Aorta (tissue), 5 donors: ENCODE results near the gene FBXO31. TPM values are rescaled to one million over a fixed set of nuclear protein-coding genes. Genes with fewer than 3 reads are reported as not detected.

ENCODE experiments used
- ATAC-seq: fragments of 200-7000 bp; cut with Tn5 transposase; one replicate; pipeline ENCODE4 v1.9.1; 2022; ENCODE audit warnings: moderate library complexity; ENCODE audit not compliant: low FRiP score
- DNase-seq, 2 donors: peaks; one replicate each; pipeline ENCODE4 v3.0.0-alpha.2; 2020
- H3K27ac ChIP-seq, 2 donors: one replicate each; pipeline ENCODE4 v1.5.1; 2013; ENCODE audit warnings: low read length in 2 of 2, mild to moderate bottlenecking in 2 of 2, moderate library complexity in 2 of 2, control low read depth in 1 of 2, inconsistent platforms in 1 of 2, low read depth in 1 of 2
- H3K27me3 ChIP-seq, 2 donors: one replicate each; pipeline ENCODE4 v1.6.1; 2013; ENCODE audit warnings: control low read depth in 1 of 2, low read length in 1 of 2, mild to moderate bottlenecking in 1 of 2, moderate library complexity in 1 of 2; ENCODE audit not compliant: insufficient read depth in 2 of 2, control insufficient read depth in 1 of 2
- H3K36me3 ChIP-seq, 2 donors: one replicate each; pipeline ENCODE4 v1.6.1; 2013; ENCODE audit warnings: control low read depth in 1 of 2, low read length in 1 of 2, mild to moderate bottlenecking in 1 of 2; ENCODE audit not compliant: insufficient read depth in 2 of 2, control insufficient read depth in 1 of 2
- H3K4me1 ChIP-seq, 2 donors: one replicate each; pipeline ENCODE4 v1.6.1; 2013; ENCODE audit warnings: low read length in 2 of 2, control low read depth in 1 of 2, mild to moderate bottlenecking in 1 of 2, moderate library complexity in 1 of 2; ENCODE audit not compliant: insufficient read depth in 2 of 2, control insufficient read depth in 1 of 2
- H3K4me3 ChIP-seq, 2 donors: one replicate each; pipeline ENCODE4 v1.5.1; 2013; ENCODE audit warnings: low read length in 2 of 2, control low read depth in 1 of 2, mild to moderate bottlenecking in 1 of 2
- H3K9me3 ChIP-seq: one replicate; pipeline ENCODE4 v1.6.1; 2013; ENCODE audit warnings: mild to moderate bottlenecking, low read length; ENCODE audit not compliant: control insufficient read depth
- whole genome bisulfite sequencing, 2 donors: extraction: QIAGEN DNeasy Blood & Tissue Kit; methylation state at CpG; one replicate each; pipeline ENCODE4 v1.1.7; 2013; 5-methylcytosine and 5-hydroxymethylcytosine counted together
- intact Hi-C, 2 donors: fragments of 100-400 bp; cut with DNase I; formaldehyde crosslinking; loops; one replicate each; pipeline versions ENCODE4 v1.14.2 to v1.15.0; 2022
- polyA plus RNA-seq, 2 donors: library from polyadenylated mRNA; stranded (reverse); fragments of 200-250 nt; gene quantifications; one replicate each; pipeline ENCODE4 v1.2.3, GENCODE V29; 2013
- total RNA-seq, 2 donors: library from RNA; stranded (reverse); fragmentation: NEBNext Ultra II Directional; extraction: Animal tissue kit (Norgen Biotek cat#: 25700); gene quantifications; one replicate each; pipeline ENCODE4 v1.2.1, GENCODE V29; 2021
- donor health status: healthy with polysubstance abuse.
- donor health status: Bipolar disorder and iron deficiency.
- donor health status: DM: no; HTN: no; CAD: no.
- donor health status: DM: no; HTN: no; CAD: no.
- donor health status: DM: yes; HTN: yes; CAD: no.

Gene FBXO31
- total and polyA plus RNA-seq, 4 donors, result 6.0 to 57.9 (median 41.1) TPM

DNA sequence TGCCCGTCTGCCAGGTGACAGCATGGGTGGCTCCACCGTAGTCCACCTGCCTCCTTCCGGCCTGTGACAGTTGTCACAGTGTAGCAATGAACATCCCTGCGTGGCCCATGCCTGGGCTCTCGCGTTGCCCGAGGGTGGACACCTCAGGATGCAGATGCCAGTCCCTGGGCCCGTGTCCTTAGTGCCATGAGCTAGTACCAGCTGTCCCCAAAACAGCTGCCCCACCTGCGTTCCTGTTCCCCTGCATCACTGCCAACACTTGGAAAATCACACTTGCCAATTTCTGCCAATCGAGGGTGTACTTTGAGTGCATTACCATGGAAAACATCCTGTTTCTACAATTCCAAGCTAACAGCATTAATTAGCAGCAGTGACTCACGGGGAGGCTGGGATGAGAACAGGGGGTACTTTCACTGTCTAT lies 57.4 kb downstream of the FBXO31 start:
- Histone ChIP-seq H3K27ac (no peak overlapping the region), H3K9me3 (no peaks in the 10 kb centered on the region), H3K4me3 (no peak overlapping the region), H3K36me3 (no peaks in the 10 kb centered on the region), H3K4me1 (no peaks in the 10 kb centered on the region), H3K27me3 (no peaks in the 10 kb centered on the region)
- ATAC-seq (no peak), DNase-seq (peak in 1 of 2 donors; percentile 42)
- WGBS, 2 donors, result 74 to 76% methylated on average over 11 of the region's 11 CpGs
- intact Hi-C loops, result no loop called here

DNA sequence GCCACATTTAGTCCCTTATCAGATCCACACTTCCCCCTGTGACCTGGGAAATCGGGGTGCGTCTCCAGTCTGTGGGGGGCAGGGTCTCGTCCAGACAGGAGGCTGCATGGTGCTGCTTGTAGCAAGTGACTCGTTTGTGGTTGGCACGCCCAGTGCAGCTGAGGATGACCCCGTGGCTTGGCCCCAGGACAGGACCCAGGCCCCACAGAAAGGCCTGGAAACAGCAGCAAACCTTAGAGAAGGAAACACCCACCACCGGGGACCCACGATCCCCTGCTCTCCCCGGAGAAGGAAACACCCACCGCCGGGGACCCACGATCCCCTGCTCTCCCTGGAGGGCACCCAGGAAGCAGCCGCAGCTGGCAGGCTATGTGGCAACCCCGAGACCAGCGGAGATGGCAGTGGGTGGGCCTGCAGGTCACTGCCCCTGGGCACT lies 58.1 kb downstream of the FBXO31 start:
- Histone ChIP-seq H3K9me3 (no peaks in the 10 kb centered on the region), H3K36me3 (no peaks in the 10 kb centered on the region), H3K4me1 (no peaks in the 10 kb centered on the region), H3K27me3 (no peaks in the 10 kb centered on the region), H3K4me3 (no peak overlapping the region), H3K27ac (no peak overlapping the region)
- DNase-seq, result peak in 1 of 2 donors; percentile 40
- ATAC-seq, result no peak
- 66 to 70% methylated on average over 15 of the region's 15 CpGs for WGBS, 2 donors
- intact Hi-C loops, result no loop called here

DNA sequence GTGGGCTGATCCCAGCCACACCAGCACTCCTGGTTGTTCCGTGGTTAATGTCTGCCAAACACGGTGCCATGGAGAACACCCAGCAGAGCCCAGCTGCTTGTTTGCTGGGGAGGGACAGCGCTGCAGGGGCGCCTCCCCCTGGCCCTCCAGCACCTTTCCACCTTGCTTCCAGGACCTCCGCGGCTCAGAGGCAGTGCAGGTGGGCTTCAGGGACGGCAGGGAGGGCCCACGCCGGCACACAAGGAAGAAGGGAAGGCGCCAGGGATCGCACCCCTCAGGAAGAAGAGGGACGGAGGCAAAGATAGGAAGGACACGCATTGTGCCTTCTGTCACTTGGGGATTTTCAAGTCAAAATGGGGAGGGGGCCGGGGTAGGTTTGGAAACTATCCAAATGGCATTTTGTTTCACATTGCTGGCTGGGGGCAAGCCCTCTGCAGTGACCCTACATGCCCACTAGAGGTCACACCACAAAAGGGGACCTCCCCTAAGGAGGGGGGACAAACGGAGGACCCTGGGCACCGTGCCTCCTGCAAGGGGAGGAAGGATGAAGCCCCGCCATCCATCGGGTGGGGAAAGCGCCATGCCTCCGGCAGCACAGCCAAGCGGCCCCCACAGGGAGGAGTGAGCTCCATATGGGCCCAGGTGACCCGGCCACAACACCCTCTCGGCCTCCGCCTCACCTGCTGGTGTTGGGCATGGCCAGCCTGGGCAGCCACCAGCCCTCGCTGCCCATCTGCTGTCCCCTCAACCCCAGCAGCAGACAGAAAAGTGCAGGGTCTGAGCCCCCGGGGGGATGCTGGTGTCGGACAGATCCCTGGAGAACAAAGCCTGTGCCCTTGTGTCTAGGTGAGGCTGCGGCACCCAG lies 58.9 kb downstream of the FBXO31 start:
- 50 to 52% methylated on average over 27 to 28 of the region's 28 CpGs for WGBS, 2 donors
- Histone ChIP-seq H3K9me3 (no peaks in the 10 kb centered on the region), H3K27me3 (no peaks in the 10 kb centered on the region), H3K36me3 (no peaks in the 10 kb centered on the region), H3K4me3 (no peak overlapping the region), H3K4me1 (no peaks in the 10 kb centered on the region), H3K27ac (no peak overlapping the region)
- DNase-seq (peak in 1 of 2 donors; percentile 52), ATAC-seq (peak; percentile 38)
- intact Hi-C loops, result no loop called here

DNA sequence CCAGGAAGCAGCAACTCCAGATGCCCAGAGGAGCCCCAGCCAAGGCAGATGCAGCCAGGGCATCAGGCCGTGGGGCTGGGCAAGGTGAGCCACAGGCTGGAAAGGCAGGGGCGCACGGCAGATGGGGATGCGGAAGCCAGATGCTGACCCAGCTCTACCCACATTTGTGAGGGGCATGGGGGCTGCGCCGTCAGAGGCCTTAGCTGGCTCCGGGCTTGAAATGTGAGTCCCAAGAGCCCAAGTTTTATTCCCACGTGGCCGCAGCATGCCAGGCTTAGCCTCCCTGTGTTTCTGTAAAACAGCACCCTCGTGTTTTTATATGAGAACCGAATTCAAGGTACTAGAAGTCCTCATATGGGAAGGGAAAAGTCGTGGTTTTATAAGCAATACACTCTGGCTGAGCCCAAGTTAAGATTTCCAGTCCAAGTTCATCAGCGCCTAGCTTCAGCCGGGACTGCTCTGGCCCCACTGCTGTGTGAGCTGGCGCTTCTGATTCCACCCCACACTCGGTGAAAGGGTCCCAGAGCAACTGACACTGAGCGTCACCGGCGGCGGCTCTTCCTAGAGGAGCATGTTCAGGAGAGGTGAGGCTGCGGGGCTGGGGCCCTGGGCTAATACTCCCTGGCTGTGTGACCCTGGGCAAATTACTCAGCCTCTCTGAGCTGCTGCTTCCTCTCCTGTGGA lies 59.7 kb downstream of the FBXO31 start:
- no peaks in the 10 kb centered on the region for H3K36me3 ChIP-seq
- WGBS, 2 donors, result 77 to 84% methylated on average over 21 of the region's 21 CpGs
- no peak for ATAC-seq
- no peaks in the 10 kb centered on the region for H3K4me1 ChIP-seq
- H3K27ac ChIP-seq, result no peak overlapping the region
- no peak for DNase-seq
- no peaks in the 10 kb centered on the region for H3K9me3 ChIP-seq
- H3K4me3 ChIP-seq, result no peak overlapping the region
- intact Hi-C loops, result no loop called here
- H3K27me3 ChIP-seq, result no peaks in the 10 kb centered on the region

DNA sequence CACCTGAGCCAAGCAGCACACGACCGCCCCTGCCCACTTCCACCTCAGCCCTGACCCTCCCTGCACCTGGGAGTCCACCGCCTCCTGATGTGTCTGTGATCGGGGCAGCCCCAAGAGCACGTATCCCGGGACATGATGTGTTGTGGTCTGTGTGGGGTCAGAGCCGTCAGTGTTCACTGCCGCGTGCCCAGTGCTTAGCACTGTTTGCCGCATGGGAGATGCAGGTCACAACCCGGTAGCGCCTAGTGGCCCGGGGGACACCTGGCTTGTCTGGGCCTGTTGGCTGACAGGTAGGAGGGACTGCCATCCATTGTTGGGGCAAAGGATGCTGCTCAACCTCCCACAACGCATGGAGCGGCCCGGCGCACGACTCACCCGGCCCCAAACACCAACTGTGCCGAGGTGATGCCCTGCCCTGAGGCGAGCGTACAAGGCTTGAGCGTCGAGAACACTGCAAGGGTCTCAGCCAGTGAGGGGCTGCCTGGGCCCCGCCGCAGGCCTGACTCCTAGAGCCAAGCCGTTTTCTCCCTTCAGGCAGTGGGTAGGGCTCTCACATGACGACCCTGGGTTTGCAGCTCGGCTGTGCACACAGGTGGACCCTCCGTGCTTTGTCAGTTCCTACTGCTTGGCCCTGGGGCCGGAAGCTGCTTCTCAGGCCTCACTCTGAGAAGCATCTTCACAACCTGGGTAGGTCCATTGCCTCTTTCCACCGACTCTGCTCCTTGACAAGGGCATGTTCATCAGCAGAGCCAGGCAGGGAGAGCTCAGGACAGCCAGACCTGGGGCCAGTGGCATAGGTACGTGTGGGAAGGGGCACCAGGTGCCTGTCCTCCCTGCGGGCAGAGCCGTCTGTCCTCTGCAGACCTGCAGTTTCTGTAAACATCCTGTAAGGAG lies 60.5 kb downstream of the FBXO31 start:
- no peaks in the 10 kb centered on the region for H3K27me3 ChIP-seq
- no peak overlapping the region for H3K27ac ChIP-seq
- ATAC-seq (no peak), DNase-seq (no peak)
- H3K9me3 ChIP-seq, result no peaks in the 10 kb centered on the region
- no peak overlapping the region for H3K4me3 ChIP-seq
- H3K4me1 ChIP-seq, result peaks cover 0 to 3% of the 10 kb centered on the region in 2 donors
- intact Hi-C loops, result no loop called here
- no peaks in the 10 kb centered on the region for H3K36me3 ChIP-seq
- WGBS, 2 donors, result 91 to 93% methylated on average over 35 of the region's 35 CpGs

DNA sequence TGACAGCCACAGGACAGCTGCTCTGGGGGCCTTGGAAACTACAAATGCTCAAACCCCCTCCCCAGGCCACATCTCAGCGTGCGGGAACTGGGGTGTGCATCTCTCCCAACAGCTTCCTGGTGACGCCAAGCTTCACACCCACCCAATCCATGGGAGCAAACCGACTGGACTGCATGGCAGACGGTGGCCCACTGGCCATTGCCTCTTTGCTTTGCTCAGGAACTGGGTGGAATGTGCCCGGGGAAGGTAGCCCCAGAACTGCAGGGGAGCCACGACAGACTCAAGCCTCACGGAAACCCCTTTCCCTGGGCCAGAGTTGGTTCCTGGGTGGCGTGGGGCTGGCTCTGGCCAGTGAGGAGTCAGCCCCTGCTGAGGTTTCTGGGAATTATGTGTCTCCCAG lies 61.2 kb downstream of the FBXO31 start:
- intact Hi-C loops, result no loop called here
- Histone ChIP-seq H3K4me3 (no peak overlapping the region), H3K27me3 (no peaks in the 10 kb centered on the region), H3K4me1 (peaks cover 0 to 4% of the 10 kb centered on the region in 2 donors), H3K9me3 (no peaks in the 10 kb centered on the region), H3K36me3 (no peaks in the 10 kb centered on the region), H3K27ac (no peak overlapping the region)
- DNase-seq (no peak), ATAC-seq (no peak)
- WGBS, 2 donors, result 87 to 94% methylated on average over 9 of the region's 9 CpGs

DNA sequence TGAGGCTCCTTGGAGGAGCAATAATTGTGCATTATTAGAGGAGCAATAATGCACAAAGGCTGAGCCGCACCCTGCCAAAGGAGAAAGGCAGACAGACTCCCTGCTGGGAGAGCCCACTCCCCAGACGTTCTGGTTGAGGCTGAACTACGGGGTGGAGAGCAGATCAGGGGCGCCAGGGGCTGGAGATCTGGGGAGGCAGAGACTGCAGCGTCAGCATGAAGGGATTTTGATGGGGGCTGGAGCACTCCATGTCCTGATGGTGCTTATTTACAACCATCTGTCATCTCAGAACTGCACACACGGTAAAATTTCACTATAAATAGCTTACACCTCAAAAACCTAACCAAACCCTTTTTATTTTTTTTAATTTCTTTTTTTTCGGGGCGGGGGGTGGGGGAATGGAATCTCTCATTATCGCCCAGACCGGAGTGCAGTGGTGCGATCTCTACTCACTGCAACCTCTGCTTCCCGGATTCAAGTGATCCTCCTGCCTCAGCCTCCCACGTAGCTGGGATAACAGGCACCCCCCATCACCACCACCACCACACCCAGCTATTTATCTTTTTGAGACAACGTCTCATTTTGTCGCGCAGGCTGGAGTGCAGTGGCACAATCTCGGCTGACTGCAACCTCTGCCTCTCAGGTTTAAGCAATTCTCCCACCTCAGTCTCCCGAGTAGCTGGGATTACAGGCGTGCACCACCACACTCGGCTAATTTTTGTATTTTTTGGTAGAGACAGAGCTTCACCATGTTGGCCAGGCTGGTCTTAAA lies 62.1 kb downstream of the FBXO31 start:
- intact Hi-C loops, result no loop called here
- no peaks in the 10 kb centered on the region for H3K27me3 ChIP-seq
- peaks cover 0 to 4% of the 10 kb centered on the region in 2 donors for H3K4me1 ChIP-seq
- no peak overlapping the region for H3K4me3 ChIP-seq
- H3K9me3 ChIP-seq, result no peaks in the 10 kb centered on the region
- ATAC-seq, result no peak
- DNase-seq, result no peak
- no peak overlapping the region for H3K27ac ChIP-seq
- 80 to 83% methylated on average over 20 of the region's 20 CpGs for WGBS, 2 donors
- H3K36me3 ChIP-seq, result no peaks in the 10 kb centered on the region
